HepG2 (cell line): ENCODE data around the gene GSTT2B. TPM values are rescaled to one million over a fixed set of nuclear protein-coding genes. Genes with fewer than 3 reads are reported as not detected.

Source experiments
- ETV5 ChIP-seq: IDR thresholded peaks from 2 replicates; pipeline ENCODE4 v1.6.1; 2018; ENCODE audit warnings: missing biosample characterization, missing genetic modification reagents, inconsistent platforms, borderline replicate concordance
- HNF1A ChIP-seq, 2 experiments: sonication (generic) in 1 of 2; formaldehyde crosslinking in 1 of 2; IDR thresholded peaks; 2 replicates each; pipeline versions ENCODE4 v1.4.0 to v1.6.1; 2016 to 2020; ENCODE audit warnings: borderline replicate concordance in 1 of 2, low read depth in 1 of 2, mild to moderate bottlenecking in 1 of 2, missing genetic modification reagents in 1 of 2
- KMT2B ChIP-seq: IDR thresholded peaks from 2 replicates; pipeline ENCODE4 v1.6.1; 2016; ENCODE audit warnings: missing genetic modification reagents, missing compliant biosample characterization
- MEIS1 ChIP-seq: sonication (generic); formaldehyde crosslinking; IDR thresholded peaks from 2 replicates; pipeline ENCODE4 v1.9.0; 2021; ENCODE audit warnings: mild to moderate bottlenecking, missing genetic modification reagents, moderate library complexity, borderline replicate concordance
- SATB2 ChIP-seq: sonication (generic); formaldehyde crosslinking; IDR thresholded peaks from 2 replicates; pipeline ENCODE4 v1.5.0; 2020; ENCODE audit warnings: missing genetic modification reagents
- TBX2 ChIP-seq: sonication (generic); formaldehyde crosslinking; IDR thresholded peaks from 2 replicates; pipeline ENCODE4 v1.5.0; 2020; ENCODE audit warnings: missing genetic modification reagents, mild to moderate bottlenecking, borderline replicate concordance
- ZMAT3 ChIP-seq: sonication (generic); formaldehyde crosslinking; conservative IDR thresholded peaks from 2 replicates; pipeline ENCODE4 v1.7.0; 2021; ENCODE audit warnings: missing genetic modification reagents
- ZNF557 ChIP-seq: sonication (generic); formaldehyde crosslinking; IDR thresholded peaks from 2 replicates; pipeline ENCODE4 v1.4.0; 2020; ENCODE audit warnings: missing genetic modification reagents
- ZSCAN31 ChIP-seq: sonication (generic); formaldehyde crosslinking; IDR thresholded peaks from 2 replicates; pipeline ENCODE4 v1.5.0; 2020; ENCODE audit warnings: low read depth, mild to moderate bottlenecking, missing genetic modification reagents
- polyA plus RNA-seq, 8 experiments: library from polyadenylated mRNA; depleted of rRNA in 3 of 8; stranded (reverse) in 7 of 8; unstranded in 1 of 8; fragments of >200 nt; fragmentation: Illumina TruSeq in 4 of 8; extraction: Trizol in 4 of 8; gene quantifications; 2 replicates each; pipeline versions ENCODE4 v1.2.1 to v1.2.3, GENCODE V29; 2011 to 2016; ENCODE audit warnings: low read depth in 4 of 8, missing spikeins in 1 of 8, mixed read lengths in 1 of 8; ENCODE audit not compliant: insufficient read depth in 1 of 8
- total RNA-seq, 5 experiments: library from RNA; depleted of rRNA; stranded (reverse); fragments of >200 nt; fragmentation: Illumina TruSeq; extraction: Trizol; gene quantifications; 2 replicates each; pipeline ENCODE4 v1.2.3, GENCODE V29; 2016; ENCODE audit warnings: low read depth in 1 of 5
- TF ChIP-seq, protein P1 (sequence below): sonication (generic); formaldehyde crosslinking; IDR thresholded peaks from 2 replicates; pipeline ENCODE4 v1.5.0; 2020; ENCODE audit warnings: mild to moderate bottlenecking, missing genetic modification reagents
- TF ChIP-seq, protein P2 (sequence below): sonication (generic); formaldehyde crosslinking; IDR thresholded peaks from 2 replicates; pipeline ENCODE4 v1.5.0; 2020; ENCODE audit warnings: mild to moderate bottlenecking, missing genetic modification reagents, borderline replicate concordance

GSTT2B gene
- total and polyA plus RNA-seq, 2 of the 13 experiments (the other 11 are each of a cell fraction or from before 2014, with no cell fraction given) = 1.5 to 3.9 TPM

DNA sequence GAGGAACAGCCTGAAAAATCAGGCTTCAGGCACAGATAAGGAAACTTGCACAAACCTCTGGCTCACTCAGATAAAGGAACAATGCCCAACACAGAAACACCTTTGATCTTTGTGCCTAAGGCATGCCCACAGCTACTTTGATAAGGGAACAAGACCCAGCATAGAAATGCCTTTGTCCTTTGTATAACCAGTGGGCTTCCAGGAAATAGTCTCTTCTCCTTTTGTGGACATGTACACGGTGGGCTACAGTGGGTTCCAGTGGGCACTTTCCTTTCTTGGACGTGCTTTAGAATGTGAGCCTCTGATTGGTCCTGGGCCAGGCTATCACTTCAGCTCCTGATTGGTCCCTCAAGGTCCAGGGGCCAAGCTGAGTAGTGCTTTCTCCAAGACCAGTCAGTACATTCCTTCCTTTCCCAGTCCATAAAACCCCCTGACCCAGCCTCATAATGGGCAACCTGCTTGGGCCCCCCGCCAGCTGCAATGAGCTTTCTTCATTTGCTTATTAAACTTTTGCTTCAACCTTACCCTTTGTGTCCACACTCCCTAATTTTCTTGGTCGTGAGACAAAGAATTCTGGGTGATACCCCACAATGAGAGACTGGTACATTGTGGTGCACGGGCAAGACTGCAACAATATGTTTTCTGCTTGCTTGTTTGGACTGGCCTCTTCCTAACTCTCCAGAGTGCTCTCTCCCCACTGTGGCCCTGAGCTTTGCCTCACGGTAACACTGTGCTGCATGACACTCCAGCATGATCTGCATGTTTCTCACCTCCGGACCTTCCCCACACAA lies 48.4 kb upstream of the GSTT2B start (continued):
- TF ChIP-seq HNF1A (IDR thresholded peaks at IDR 0.05; ENCODE audit: low read depth) (0 out of 2 replicates have a peak, but pooled peaks have one; percentile 20), HNF1A (CRISPR knock-in tag; IDR thresholded peaks at IDR 0.05; ENCODE audit: borderline replicate concordance) (no peak; the same call in 1 of the 2 replicates), ZMAT3 (CRISPR knock-in tag) (no peak), ETV5 (CRISPR knock-in tag) (no peak; the same call in 1 of the 2 replicates), ZSCAN31 (CRISPR knock-in tag) (peak; percentile 48; the same call in 1 of the 2 replicates), ZNF557 (CRISPR knock-in tag) (no peak), TBX2 (CRISPR knock-in tag) (peak; percentile 49; the same call in 1 of the 2 replicates), MEIS1 (CRISPR knock-in tag) (no peak), KMT2B (CRISPR knock-in tag) (no peak), SATB2 (CRISPR knock-in tag) (no peak)
- TF ChIP-seq, protein P1, sequence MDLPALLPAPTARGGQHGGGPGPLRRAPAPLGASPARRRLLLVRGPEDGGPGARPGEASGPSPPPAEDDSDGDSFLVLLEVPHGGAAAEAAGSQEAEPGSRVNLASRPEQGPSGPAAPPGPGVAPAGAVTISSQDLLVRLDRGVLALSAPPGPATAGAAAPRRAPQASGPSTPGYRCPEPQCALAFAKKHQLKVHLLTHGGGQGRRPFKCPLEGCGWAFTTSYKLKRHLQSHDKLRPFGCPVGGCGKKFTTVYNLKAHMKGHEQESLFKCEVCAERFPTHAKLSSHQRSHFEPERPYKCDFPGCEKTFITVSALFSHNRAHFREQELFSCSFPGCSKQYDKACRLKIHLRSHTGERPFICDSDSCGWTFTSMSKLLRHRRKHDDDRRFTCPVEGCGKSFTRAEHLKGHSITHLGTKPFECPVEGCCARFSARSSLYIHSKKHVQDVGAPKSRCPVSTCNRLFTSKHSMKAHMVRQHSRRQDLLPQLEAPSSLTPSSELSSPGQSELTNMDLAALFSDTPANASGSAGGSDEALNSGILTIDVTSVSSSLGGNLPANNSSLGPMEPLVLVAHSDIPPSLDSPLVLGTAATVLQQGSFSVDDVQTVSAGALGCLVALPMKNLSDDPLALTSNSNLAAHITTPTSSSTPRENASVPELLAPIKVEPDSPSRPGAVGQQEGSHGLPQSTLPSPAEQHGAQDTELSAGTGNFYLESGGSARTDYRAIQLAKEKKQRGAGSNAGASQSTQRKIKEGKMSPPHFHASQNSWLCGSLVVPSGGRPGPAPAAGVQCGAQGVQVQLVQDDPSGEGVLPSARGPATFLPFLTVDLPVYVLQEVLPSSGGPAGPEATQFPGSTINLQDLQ (CRISPR knock-in tag) = no peak
- TF ChIP-seq, protein P2, sequence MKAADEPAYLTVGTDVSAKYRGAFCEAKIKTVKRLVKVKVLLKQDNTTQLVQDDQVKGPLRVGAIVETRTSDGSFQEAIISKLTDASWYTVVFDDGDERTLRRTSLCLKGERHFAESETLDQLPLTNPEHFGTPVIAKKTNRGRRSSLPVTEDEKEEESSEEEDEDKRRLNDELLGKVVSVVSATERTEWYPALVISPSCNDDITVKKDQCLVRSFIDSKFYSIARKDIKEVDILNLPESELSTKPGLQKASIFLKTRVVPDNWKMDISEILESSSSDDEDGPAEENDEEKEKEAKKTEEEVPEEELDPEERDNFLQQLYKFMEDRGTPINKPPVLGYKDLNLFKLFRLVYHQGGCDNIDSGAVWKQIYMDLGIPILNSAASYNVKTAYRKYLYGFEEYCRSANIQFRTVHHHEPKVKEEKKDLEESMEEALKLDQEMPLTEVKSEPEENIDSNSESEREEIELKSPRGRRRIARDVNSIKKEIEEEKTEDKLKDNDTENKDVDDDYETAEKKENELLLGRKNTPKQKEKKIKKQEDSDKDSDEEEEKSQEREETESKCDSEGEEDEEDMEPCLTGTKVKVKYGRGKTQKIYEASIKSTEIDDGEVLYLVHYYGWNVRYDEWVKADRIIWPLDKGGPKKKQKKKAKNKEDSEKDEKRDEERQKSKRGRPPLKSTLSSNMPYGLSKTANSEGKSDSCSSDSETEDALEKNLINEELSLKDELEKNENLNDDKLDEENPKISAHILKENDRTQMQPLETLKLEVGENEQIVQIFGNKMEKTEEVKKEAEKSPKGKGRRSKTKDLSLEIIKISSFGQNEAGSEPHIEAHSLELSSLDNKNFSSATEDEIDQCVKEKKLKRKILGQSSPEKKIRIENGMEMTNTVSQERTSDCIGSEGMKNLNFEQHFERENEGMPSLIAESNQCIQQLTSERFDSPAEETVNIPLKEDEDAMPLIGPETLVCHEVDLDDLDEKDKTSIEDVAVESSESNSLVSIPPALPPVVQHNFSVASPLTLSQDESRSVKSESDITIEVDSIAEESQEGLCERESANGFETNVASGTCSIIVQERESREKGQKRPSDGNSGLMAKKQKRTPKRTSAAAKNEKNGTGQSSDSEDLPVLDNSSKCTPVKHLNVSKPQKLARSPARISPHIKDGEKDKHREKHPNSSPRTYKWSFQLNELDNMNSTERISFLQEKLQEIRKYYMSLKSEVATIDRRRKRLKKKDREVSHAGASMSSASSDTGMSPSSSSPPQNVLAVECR (CRISPR knock-in tag) = peak; percentile 34; the same call in 1 of the 2 replicates
